ENCODE results near the gene SH3RF1.

DNA sequence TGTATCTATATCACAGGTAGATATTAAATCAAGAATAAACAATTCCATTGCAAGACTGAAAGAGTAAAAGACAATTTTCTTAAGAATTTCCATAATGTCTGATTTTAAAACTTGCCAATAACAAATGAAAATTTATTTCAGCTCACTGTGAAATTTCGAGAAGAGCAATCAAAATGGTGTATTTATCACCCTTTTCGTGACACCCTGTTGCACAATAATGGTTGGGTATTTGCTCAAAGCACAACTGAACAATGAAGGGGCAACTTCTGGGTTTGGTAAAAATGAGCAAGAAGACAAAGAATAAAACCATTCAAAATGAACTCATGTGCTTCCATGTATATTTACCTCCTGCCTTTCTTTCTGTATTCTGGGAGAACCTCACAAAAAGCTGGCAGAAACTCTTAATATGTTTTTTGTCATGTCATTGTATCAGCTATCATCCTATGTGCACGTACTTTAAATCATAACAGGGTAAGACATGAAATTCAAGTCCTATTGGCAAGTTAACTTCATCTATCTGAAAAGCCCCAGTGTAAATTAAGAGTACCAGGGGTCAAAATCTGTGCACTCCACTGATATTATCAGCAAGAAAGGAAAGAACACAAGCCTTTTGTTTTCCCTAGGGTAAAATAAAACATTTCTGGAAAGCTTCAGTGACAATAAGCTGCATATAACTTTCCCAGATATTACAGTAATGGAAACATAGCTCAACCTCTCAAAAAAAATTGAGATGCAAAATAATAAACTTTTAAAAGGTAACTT is 133.8 kb downstream of the SH3RF1 start:
- TF ChIP-seq SP1 (IDR thresholded peaks at IDR 0.05) (no peak), RAD21 (IDR thresholded peaks at IDR 0.05) (no peak), GABPA (IDR thresholded peaks at IDR 0.05 in 1 of 2, conservative IDR thresholded peaks at IDR 0.05 in 1 of 2) (no peak), TAF1 (conservative IDR thresholded peaks at IDR 0.05) (no peak), FOXA1 (IDR thresholded peaks at IDR 0.05) (no peak), YY1 (IDR thresholded peaks at IDR 0.05) (peak; percentile 42), HNF4A (conservative IDR thresholded peaks at IDR 0.05) (no peak), FOXA2 (IDR thresholded peaks at IDR 0.05) (no peak), JUND (IDR thresholded peaks at IDR 0.05) (no peak), NR2F2 (IDR thresholded peaks at IDR 0.05) (no peak)
- TF ChIP-seq, protein P1, sequence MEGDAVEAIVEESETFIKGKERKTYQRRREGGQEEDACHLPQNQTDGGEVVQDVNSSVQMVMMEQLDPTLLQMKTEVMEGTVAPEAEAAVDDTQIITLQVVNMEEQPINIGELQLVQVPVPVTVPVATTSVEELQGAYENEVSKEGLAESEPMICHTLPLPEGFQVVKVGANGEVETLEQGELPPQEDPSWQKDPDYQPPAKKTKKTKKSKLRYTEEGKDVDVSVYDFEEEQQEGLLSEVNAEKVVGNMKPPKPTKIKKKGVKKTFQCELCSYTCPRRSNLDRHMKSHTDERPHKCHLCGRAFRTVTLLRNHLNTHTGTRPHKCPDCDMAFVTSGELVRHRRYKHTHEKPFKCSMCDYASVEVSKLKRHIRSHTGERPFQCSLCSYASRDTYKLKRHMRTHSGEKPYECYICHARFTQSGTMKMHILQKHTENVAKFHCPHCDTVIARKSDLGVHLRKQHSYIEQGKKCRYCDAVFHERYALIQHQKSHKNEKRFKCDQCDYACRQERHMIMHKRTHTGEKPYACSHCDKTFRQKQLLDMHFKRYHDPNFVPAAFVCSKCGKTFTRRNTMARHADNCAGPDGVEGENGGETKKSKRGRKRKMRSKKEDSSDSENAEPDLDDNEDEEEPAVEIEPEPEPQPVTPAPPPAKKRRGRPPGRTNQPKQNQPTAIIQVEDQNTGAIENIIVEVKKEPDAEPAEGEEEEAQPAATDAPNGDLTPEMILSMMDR (IDR thresholded peaks at IDR 0.05; ENCODE audit: low read depth, low read length, missing input control): no peak
- TF ChIP-seq, protein P2, sequence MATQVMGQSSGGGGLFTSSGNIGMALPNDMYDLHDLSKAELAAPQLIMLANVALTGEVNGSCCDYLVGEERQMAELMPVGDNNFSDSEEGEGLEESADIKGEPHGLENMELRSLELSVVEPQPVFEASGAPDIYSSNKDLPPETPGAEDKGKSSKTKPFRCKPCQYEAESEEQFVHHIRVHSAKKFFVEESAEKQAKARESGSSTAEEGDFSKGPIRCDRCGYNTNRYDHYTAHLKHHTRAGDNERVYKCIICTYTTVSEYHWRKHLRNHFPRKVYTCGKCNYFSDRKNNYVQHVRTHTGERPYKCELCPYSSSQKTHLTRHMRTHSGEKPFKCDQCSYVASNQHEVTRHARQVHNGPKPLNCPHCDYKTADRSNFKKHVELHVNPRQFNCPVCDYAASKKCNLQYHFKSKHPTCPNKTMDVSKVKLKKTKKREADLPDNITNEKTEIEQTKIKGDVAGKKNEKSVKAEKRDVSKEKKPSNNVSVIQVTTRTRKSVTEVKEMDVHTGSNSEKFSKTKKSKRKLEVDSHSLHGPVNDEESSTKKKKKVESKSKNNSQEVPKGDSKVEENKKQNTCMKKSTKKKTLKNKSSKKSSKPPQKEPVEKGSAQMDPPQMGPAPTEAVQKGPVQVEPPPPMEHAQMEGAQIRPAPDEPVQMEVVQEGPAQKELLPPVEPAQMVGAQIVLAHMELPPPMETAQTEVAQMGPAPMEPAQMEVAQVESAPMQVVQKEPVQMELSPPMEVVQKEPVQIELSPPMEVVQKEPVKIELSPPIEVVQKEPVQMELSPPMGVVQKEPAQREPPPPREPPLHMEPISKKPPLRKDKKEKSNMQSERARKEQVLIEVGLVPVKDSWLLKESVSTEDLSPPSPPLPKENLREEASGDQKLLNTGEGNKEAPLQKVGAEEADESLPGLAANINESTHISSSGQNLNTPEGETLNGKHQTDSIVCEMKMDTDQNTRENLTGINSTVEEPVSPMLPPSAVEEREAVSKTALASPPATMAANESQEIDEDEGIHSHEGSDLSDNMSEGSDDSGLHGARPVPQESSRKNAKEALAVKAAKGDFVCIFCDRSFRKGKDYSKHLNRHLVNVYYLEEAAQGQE (IDR thresholded peaks at IDR 0.05): no peak
- TF ChIP-seq, protein P3, sequence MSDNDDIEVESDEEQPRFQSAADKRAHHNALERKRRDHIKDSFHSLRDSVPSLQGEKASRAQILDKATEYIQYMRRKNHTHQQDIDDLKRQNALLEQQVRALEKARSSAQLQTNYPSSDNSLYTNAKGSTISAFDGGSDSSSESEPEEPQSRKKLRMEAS (IDR thresholded peaks at IDR 0.05): no peak

Measured in liver (tissue), 3 donors.